Activated CD4-positive, alpha-beta T cell treated with anti-CD3 and anti-CD28 coated beads, Interleukin-2, amount 10 ng/mL, durations not matched to agents 24 days and 14 days (primary cell): Measurements from ENCODE around the gene GPD1L. TPM values are rescaled to one million over a fixed set of nuclear protein-coding genes. Genes with fewer than 3 reads are reported as not detected.

Experiments used
- DNase-seq: peaks from one replicate; pipeline ENCODE4 v3.0.0; 2022
- H3K27ac Mint-ChIP-seq: one replicate; pipeline ENCODE4 v1.8.0; 2022; ENCODE audit warnings: mild to moderate bottlenecking, mixed read lengths
- H3K27me3 Mint-ChIP-seq: one replicate; pipeline ENCODE4 v1.8.0; 2022; ENCODE audit warnings: mixed read lengths
- H3K36me3 Mint-ChIP-seq: one replicate; pipeline ENCODE4 v1.8.0; 2022; ENCODE audit warnings: low read depth, mild to moderate bottlenecking, mixed read lengths
- H3K4me1 Mint-ChIP-seq: one replicate; pipeline ENCODE4 v1.8.0; 2021; ENCODE audit warnings: mixed read lengths
- H3K4me3 Mint-ChIP-seq: one replicate; pipeline ENCODE4 v1.8.0; 2022; ENCODE audit warnings: mild to moderate bottlenecking, moderate library complexity, mixed read lengths
- H3K9me3 Mint-ChIP-seq: one replicate; pipeline ENCODE4 v1.8.0; 2021; ENCODE audit warnings: mixed read lengths
- intact Hi-C: fragments of 100-400 bp; cut with micrococcal nuclease; formaldehyde crosslinking; loops from one replicate; pipeline ENCODE4 v1.15.1; 2023
- total RNA-seq: library from RNA; stranded (reverse); gene quantifications from 2 replicates; pipeline ENCODE4 v1.2.3, GENCODE V29; 2022

The GPD1L gene
- total RNA-seq, 1 donor from 2014 or later, result 19.0 TPM

- intact Hi-C loops, result no loop called here
- Mint-ChIP-seq H3K4me1 (no peaks in the 10 kb centered on the region), H3K4me3 (no peak overlapping the region), H3K9me3 (peaks cover 15% of the 10 kb centered on the region), H3K27ac (no peak overlapping the region), H3K27me3 (peaks cover 13% of the 10 kb centered on the region), H3K36me3 (no peaks in the 10 kb centered on the region)
- no peak for DNase-seq
Observed at GRCh38 chr3:32216172-32216783, 109.9 kb downstream of the GPD1L start.

- Mint-ChIP-seq H3K4me3 (no peak overlapping the region), H3K9me3 (peaks cover 15% of the 10 kb centered on the region), H3K27ac (no peak overlapping the region), H3K36me3 (no peaks in the 10 kb centered on the region), H3K4me1 (no peaks in the 10 kb centered on the region), H3K27me3 (peaks cover 13% of the 10 kb centered on the region)
- DNase-seq, result no peak
- intact Hi-C loops, result no loop called here
Observed at GRCh38 chr3:32217339-32217738, 110.9 kb downstream of the GPD1L start.

Other genes starting within 250 kb of the GPD1L start
- 14.5 and 14.9 TPM in 2 replicates for gene OSBPL10, start 125.4 kb upstream of the GPD1L start, total RNA-seq
- gene ZNF860, start 124.9 kb upstream of the GPD1L start, total RNA-seq, result 0.19 and 0.33 TPM in 2 replicates
- 4.8 and 5.5 TPM in 2 replicates for gene CMTM8, start 132.1 kb downstream of the GPD1L start, total RNA-seq